Stimulated activated naive CD4-positive, alpha-beta T cell (primary cell): ENCODE data around the gene DIAPH1.
A peak's percentile ranks its signal among the peaks of the same experiment; 100 is the strongest.

Experiments used
- DNase-seq, 6 experiments: peaks; one replicate each; lab custom pipeline; 2025; lab: John Stamatoyannopoulos, UW

The DIAPH1 gene

GRCh38 chr5:141506381-141507155 lies 112.2 kb downstream of the DIAPH1 start:
- no peak for DNase-seq

- DNase-seq = no peak
Observed at GRCh38 chr5:141504216-141504615, 114.6 kb downstream of the DIAPH1 start.

GRCh38 chr5:141503681-141504080 lies 115.1 kb downstream of the DIAPH1 start:
- DNase-seq = no peak

- no peak for DNase-seq
Observed at GRCh38 chr5:141501761-141502160, 117.0 kb downstream of the DIAPH1 start.

GRCh38 chr5:141496038-141496437 lies 122.8 kb downstream of the DIAPH1 start:
- DNase-seq = no peak

GRCh38 chr5:141495453-141495811 lies 123.4 kb downstream of the DIAPH1 start:
- no peak for DNase-seq

- DNase-seq = no peak
Observed at GRCh38 chr5:141494761-141495452, 123.9 kb downstream of the DIAPH1 start.

- DNase-seq = no peak
Observed at GRCh38 chr5:141493500-141494422, 125.0 kb downstream of the DIAPH1 start.

- peak in 1 of 6 experiments; percentile 19 for DNase-seq
Observed at GRCh38 chr5:141492168-141492885, 126.5 kb downstream of the DIAPH1 start.

GRCh38 chr5:141491323-141492167 lies 127.3 kb downstream of the DIAPH1 start:
- DNase-seq = no peak

GRCh38 chr5:141490771-141491170 lies 128.0 kb downstream of the DIAPH1 start:
- DNase-seq = no peak

GRCh38 chr5:141490271-141490670 lies 128.5 kb downstream of the DIAPH1 start:
- no peak for DNase-seq

GRCh38 chr5:141489841-141490240 lies 129.0 kb downstream of the DIAPH1 start:
- DNase-seq = no peak

- DNase-seq = no peak
Observed at GRCh38 chr5:141488591-141489561, 129.9 kb downstream of the DIAPH1 start, which contains the start of gene PCDHGC5. PCDHGC5 (plus strand) TSS chr5:141489081; CDS start chr5:141489241, 160 bp downstream.

- DNase-seq = no peak
Observed at GRCh38 chr5:141487131-141487530, 131.7 kb downstream of the DIAPH1 start.

- no peak for DNase-seq
Observed at GRCh38 chr5:141486091-141486490, 132.7 kb downstream of the DIAPH1 start.

- no peak for DNase-seq
Observed at GRCh38 chr5:141485321-141486055, 133.3 kb downstream of the DIAPH1 start.

GRCh38 chr5:141484641-141485311 lies 134.0 kb downstream of the DIAPH1 start, which contains the start of gene PCDHGC4:
PCDHGC4 (plus strand) TSS chr5:141485030; CDS start chr5:141485174, 144 bp downstream.
- no peak for DNase-seq
